GM18498 (cell line): ENCODE results near the gene SDCBP2.

Source experiments
- ATAC-seq: cut with Tn5 transposase; IDR thresholded peaks from one replicate; pipeline ENCODE4 v1.9.1; 2021; ENCODE audit warnings: mild to moderate bottlenecking, moderate library complexity; ENCODE audit not compliant: unreplicated experiment

SDCBP2 gene

GRCh38 chr20:1315804-1316203 lies 13.1 kb downstream of the SDCBP2 start:
- no peak for ATAC-seq

GRCh38 chr20:1313236-1313964 lies 15.5 kb downstream of the SDCBP2 start:
- no peak for ATAC-seq

GRCh38 chr20:1312904-1313235 lies 16.1 kb downstream of the SDCBP2 start:
- ATAC-seq: no peak

GRCh38 chr20:1312308-1312707 lies 16.6 kb downstream of the SDCBP2 start:
- ATAC-seq: no peak

GRCh38 chr20:1310506-1311190 lies 18.3 kb downstream of the SDCBP2 start:
- no peak for ATAC-seq

- ATAC-seq: no peak
These were observed 18.9 kb downstream of the SDCBP2 start for GRCh38 chr20:1310071-1310470.

- no peak for ATAC-seq
These were observed 19.5 kb downstream of the SDCBP2 start for GRCh38 chr20:1309439-1309847.

GRCh38 chr20:1308702-1309095 lies 20.2 kb downstream of the SDCBP2 start:
- no peak for ATAC-seq

- no peak for ATAC-seq
These were observed 20.8 kb downstream of the SDCBP2 start for GRCh38 chr20:1308067-1308701.

GRCh38 chr20:1307571-1307971 lies 21.4 kb downstream of the SDCBP2 start:
- no peak for ATAC-seq

GRCh38 chr20:1307171-1307570 lies 21.8 kb downstream of the SDCBP2 start:
- ATAC-seq: no peak

GRCh38 chr20:1306316-1307135 lies 22.4 kb downstream of the SDCBP2 start:
- ATAC-seq: no peak

GRCh38 chr20:1305712-1306111 lies 23.2 kb downstream of the SDCBP2 start:
- no peak for ATAC-seq

GRCh38 chr20:1304710-1305515 lies 24.0 kb downstream of the SDCBP2 start:
- no peak for ATAC-seq

- ATAC-seq: no peak
These were observed 26.0 kb downstream of the SDCBP2 start for GRCh38 chr20:1302685-1303541.

GRCh38 chr20:1301031-1301529 lies 27.9 kb downstream of the SDCBP2 start:
- ATAC-seq: no peak

- ATAC-seq: no peak
These were observed 28.7 kb downstream of the SDCBP2 start for GRCh38 chr20:1300083-1300840.

GRCh38 chr20:1299522-1299921 lies 29.4 kb downstream of the SDCBP2 start:
- ATAC-seq: peak; percentile 45
